ENCODE data around the gene CLSTN2.

The CLSTN2 gene

DNA sequence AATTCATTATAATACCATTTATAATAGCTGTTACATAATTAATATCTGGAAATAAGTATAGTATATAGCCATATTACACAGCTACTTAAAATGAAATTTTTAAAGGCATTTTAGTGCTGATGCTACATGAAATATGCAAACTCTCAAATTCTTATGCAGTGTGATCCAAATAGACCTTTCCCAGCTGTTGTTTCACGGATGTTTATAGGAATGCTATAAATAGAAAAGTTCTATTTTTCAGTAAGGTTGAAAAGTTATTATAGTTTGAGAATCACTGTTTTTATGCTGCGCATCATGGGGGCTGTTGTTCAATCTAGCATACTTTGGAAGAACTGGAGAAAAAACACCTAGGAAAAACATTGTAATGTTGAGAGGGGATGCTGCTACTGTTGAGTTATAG lies 595.1 kb downstream of the CLSTN2 start:
- no peaks in the 10 kb centered on the region for H3K4me1 ChIP-seq
- TF ChIP-seq, protein P1, sequence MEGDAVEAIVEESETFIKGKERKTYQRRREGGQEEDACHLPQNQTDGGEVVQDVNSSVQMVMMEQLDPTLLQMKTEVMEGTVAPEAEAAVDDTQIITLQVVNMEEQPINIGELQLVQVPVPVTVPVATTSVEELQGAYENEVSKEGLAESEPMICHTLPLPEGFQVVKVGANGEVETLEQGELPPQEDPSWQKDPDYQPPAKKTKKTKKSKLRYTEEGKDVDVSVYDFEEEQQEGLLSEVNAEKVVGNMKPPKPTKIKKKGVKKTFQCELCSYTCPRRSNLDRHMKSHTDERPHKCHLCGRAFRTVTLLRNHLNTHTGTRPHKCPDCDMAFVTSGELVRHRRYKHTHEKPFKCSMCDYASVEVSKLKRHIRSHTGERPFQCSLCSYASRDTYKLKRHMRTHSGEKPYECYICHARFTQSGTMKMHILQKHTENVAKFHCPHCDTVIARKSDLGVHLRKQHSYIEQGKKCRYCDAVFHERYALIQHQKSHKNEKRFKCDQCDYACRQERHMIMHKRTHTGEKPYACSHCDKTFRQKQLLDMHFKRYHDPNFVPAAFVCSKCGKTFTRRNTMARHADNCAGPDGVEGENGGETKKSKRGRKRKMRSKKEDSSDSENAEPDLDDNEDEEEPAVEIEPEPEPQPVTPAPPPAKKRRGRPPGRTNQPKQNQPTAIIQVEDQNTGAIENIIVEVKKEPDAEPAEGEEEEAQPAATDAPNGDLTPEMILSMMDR (IDR thresholded peaks at IDR 0.05), result no peak

DNA sequence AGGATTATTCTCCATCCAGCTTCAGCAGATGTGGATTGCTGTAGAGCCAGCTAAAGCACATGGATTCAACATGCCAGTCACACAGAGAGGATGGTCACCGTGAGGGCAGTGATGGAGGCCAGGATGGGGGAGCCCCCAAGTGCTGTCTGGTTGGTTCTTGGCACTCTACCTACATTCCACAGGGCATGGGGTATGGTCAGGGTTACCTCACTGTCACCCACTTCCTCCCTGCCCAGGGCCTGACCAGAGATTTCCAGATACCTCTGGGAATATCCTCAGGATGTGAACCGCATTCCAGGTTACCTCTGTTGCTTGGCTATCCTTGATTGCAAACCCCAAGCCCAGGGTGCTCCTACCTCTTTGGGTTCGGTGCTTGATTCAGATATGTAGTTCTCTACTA lies 595.6 kb downstream of the CLSTN2 start:
- intact Hi-C loops (cut with DNase I; ENCODE audit: low total_unique reads), result no loop called here
- H3K27me3 ChIP-seq, result no peaks in the 10 kb centered on the region
- H3K27ac ChIP-seq, result no peak overlapping the region
- no peaks in the 10 kb centered on the region for H3K9me3 ChIP-seq
- no peak overlapping the region for H3K4me3 ChIP-seq
- no peaks in the 10 kb centered on the region for H3K4me1 ChIP-seq
- DNase-seq, result no peak
- TF ChIP-seq, protein P1 (IDR thresholded peaks at IDR 0.05), result no peak
- H3K36me3 ChIP-seq, result no peaks in the 10 kb centered on the region

More for the DNA sequence above, 595.1 kb downstream of the CLSTN2 start:
- H3K36me3 ChIP-seq, result no peaks in the 10 kb centered on the region
- H3K9me3 ChIP-seq, result no peaks in the 10 kb centered on the region
- H3K27me3 ChIP-seq, result no peaks in the 10 kb centered on the region
- intact Hi-C loops (cut with DNase I; ENCODE audit: low total_unique reads), result no loop called here
- no peak for DNase-seq
- no peak overlapping the region for H3K27ac ChIP-seq
- no peak overlapping the region for H3K4me3 ChIP-seq

DNA sequence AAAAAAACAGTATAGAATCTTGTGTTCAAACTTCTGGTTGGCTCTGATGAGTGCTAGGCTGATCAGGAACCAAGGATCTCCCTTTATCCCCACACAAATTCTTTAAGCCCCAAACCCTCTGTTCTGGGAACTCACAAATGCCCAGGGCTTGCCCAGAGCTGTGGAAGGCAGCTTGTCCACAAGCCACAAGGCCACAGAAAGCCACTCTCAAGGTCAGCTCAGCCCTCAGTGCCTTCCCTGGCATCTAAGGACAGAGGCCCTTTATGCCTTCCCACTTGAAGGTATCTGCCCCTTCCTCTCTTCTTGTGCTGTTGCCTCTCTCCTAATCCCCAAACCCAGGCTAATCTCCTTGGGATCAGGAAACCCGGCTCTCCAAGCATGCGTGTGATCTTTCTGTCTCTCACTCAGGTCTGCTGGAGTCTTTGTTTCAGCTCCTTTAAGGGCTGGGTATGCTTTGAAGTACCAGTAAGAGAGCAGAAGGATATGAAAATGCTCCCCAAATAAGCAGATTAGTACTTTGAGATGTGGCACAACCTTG lies 597.9 kb downstream of the CLSTN2 start:
- H3K4me1 ChIP-seq, result no peaks in the 10 kb centered on the region
- H3K27me3 ChIP-seq, result no peaks in the 10 kb centered on the region
- intact Hi-C loops (cut with DNase I; ENCODE audit: low total_unique reads), result no loop called here
- H3K27ac ChIP-seq, result no peak overlapping the region
- H3K4me3 ChIP-seq, result no peak overlapping the region
- H3K9me3 ChIP-seq, result no peaks in the 10 kb centered on the region
- H3K36me3 ChIP-seq, result no peaks in the 10 kb centered on the region
- no peak for DNase-seq
- TF ChIP-seq, protein P1 (IDR thresholded peaks at IDR 0.05), result no peak

DNA sequence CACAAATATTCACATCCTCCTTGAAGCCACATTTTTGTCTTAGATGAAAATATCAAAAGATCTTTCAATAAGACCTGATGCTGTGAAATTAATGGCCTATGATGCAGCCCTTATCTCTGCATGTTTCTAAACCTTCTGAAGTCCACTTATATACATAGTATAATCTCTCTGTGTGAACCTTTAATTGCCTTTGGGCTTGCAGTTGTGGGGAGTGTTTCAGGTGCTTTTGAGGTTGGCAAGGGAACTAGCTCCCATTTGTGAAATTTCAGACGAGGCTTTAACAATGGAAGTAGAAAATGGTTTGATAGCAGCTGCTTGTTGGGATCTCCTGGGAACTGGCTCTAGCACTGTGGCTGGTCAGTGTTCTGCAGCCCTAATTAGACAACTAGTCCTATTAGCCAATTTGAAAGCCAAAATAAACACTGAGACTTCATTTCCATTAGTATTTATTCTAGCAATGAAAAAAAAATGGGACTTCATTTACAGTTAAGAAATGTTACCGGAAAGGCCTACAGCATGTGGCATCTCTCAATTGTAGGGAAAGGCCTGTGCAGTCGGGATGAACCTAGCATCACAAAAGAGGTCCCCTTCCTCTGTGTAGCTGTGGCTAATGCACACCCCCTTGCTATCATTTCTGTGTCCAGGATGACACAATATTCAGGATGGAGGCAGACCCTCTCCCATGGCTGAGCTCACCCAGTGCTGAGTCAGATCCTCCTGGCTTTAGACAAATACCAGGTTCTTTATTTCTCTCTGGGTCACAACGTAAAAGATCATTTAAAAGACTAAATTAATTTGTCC lies 602.1 kb downstream of the CLSTN2 start:
- Histone ChIP-seq H3K9me3 (no peaks in the 10 kb centered on the region), H3K36me3 (no peaks in the 10 kb centered on the region), H3K27ac (no peak overlapping the region), H3K27me3 (no peaks in the 10 kb centered on the region), H3K4me1 (no peaks in the 10 kb centered on the region), H3K4me3 (no peak overlapping the region)
- TF ChIP-seq, protein P1 (IDR thresholded peaks at IDR 0.05), result no peak
- DNase-seq, result no peak
- intact Hi-C loops (cut with DNase I; ENCODE audit: low total_unique reads), result no loop called here

DNA sequence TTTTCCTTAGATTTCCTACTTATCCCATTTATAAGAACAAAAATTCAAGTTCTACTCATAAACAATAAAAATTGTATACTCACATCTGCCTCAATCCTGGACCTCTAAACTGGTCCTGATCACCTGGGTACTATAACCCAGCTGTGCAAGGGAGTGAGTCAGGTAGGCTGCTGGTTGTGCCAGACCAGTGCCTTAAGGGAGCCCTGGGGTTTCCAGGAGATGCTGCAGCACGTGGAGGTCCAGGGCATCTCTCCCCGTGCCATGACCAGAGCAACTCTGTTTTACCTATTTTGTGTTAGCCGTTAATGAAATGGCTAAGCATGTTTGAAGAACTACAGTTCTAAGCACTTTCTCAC lies 602.7 kb downstream of the CLSTN2 start:
- Histone ChIP-seq H3K27me3 (no peaks in the 10 kb centered on the region), H3K9me3 (no peaks in the 10 kb centered on the region), H3K27ac (no peak overlapping the region), H3K4me3 (no peak overlapping the region), H3K4me1 (no peaks in the 10 kb centered on the region), H3K36me3 (no peaks in the 10 kb centered on the region)
- TF ChIP-seq, protein P1 (IDR thresholded peaks at IDR 0.05), result no peak
- no peak for DNase-seq
- intact Hi-C loops (cut with DNase I; ENCODE audit: low total_unique reads), result no loop called here

Measured in tibial artery (tissue), 4 donors.